ENCODE results near the gene NIPSNAP2.
"Not testable (repeated sequence)": the region's sequence is repeated elsewhere in the genome, so short reads cannot be mapped to it uniquely, and the experiment has no call there.

Gene NIPSNAP2

DNA sequence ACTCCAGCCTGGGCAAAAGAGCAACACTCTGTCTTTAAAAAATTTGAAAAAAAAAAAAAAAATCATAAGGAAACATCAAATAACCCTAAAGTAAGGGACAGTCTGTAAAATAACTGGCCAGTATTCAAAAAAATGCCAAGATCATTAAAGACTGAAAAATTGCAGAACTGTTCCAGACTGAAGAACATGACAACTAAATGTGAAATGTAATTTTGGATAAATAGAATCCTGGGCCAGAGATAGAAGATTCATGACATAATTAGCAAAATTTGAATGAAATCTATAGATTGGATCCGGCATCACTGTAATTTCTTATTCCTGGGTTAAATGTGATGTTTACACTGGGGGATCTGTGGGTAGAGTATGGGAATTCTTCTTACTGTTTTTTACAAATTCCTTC lies 83.9 kb downstream of the NIPSNAP2 start:
- DNase-seq, result no peak

DNA sequence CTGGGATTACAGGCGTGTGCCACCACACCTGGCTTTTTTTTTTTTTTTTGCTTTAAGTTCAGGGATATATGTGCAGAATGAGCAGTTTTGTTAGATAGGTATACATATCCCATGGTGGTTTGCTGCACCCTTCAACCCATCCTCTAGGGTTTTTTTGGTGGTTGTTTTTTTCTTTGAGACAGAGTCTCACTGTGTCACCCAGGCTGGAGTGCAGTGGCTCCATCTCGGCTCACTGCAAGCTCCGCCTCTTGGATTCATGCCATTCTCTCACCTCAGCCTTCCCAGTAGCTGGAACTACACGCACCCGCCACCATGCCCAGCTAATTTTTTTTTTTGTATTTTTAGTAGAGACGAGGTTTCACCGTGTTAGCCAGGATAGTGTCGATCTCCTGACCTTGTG lies 84.4 kb downstream of the NIPSNAP2 start:
- DNase-seq, result not testable (repeated sequence)

All from femur (tissue), 1 donor.